Neural progenitor cell (in vitro differentiated cells): Measurements from ENCODE around the gene PRKCH.

Experiments used
- EZH2phosphoT487 ChIP-seq: fragments of 200-600 bp; sonication (generic); IDR thresholded peaks from 2 replicates; pipeline ENCODE4 v1.6.1; 2017; ENCODE audit warnings: antibody characterized with exemption
- TF ChIP-seq, protein P1 (sequence below): fragments of 200-600 bp; sonication (generic); IDR thresholded peaks from 2 replicates; pipeline ENCODE4 v1.5.1; 2017; ENCODE audit warnings: antibody characterized with exemption, mild to moderate bottlenecking

DNA sequence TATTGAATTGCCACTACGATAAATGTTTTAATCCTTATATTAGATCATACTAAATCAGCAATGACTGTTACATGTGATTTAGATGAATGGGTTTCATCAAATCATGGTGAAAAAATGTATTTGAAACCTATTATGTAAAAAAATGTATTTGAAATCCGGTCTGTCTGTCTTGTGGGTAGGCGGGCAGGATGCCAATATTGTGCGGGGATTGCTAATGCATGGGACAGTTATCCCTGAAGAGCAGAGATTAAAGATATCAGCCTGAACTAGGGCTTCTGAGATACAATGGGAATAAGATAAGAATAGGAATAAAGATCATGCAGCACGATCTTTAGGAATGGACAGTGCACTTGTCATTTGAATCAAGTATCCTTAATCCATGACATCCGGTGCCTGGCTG is 134.0 kb downstream of the PRKCH start:
- TF ChIP-seq, protein P1, sequence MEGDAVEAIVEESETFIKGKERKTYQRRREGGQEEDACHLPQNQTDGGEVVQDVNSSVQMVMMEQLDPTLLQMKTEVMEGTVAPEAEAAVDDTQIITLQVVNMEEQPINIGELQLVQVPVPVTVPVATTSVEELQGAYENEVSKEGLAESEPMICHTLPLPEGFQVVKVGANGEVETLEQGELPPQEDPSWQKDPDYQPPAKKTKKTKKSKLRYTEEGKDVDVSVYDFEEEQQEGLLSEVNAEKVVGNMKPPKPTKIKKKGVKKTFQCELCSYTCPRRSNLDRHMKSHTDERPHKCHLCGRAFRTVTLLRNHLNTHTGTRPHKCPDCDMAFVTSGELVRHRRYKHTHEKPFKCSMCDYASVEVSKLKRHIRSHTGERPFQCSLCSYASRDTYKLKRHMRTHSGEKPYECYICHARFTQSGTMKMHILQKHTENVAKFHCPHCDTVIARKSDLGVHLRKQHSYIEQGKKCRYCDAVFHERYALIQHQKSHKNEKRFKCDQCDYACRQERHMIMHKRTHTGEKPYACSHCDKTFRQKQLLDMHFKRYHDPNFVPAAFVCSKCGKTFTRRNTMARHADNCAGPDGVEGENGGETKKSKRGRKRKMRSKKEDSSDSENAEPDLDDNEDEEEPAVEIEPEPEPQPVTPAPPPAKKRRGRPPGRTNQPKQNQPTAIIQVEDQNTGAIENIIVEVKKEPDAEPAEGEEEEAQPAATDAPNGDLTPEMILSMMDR = no peak
- no peak for TF ChIP-seq EZH2phosphoT487
